ENCODE measurements around the gene ELOB.

DNA sequence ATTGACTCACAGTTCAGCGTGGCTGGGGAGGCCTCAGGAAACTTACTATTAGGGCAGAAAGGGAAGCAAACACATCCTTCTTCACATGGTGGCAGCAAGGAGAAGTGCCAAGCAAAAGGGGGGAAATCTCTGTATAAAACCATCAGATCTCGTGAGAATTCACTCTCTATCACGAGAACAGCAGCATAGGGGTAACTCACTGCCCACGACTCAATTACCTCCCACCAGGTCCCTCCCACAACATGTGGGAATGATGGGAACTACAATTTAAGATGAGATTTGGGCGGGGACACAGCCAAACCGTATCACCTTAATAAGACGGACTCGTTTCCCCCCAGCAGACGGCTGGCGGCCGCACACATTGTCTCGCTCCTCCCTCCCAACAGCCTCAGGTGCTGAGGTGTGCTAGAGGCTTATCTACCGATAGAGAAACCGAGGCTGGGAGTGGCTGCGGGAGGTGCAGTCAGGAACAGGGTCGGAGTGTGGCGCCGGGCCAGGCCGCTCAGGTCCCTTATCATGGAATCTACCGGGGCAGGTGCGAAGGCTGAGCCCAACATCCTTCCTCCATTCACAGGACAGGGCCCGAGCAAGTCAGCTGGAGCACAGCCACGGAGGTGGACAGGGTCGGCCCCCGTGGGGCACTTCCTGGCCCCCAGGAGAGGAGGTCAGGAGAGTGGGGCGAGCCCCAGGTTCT is 48.1 kb upstream of the ELOB start:
- TF ChIP-seq, protein P1, sequence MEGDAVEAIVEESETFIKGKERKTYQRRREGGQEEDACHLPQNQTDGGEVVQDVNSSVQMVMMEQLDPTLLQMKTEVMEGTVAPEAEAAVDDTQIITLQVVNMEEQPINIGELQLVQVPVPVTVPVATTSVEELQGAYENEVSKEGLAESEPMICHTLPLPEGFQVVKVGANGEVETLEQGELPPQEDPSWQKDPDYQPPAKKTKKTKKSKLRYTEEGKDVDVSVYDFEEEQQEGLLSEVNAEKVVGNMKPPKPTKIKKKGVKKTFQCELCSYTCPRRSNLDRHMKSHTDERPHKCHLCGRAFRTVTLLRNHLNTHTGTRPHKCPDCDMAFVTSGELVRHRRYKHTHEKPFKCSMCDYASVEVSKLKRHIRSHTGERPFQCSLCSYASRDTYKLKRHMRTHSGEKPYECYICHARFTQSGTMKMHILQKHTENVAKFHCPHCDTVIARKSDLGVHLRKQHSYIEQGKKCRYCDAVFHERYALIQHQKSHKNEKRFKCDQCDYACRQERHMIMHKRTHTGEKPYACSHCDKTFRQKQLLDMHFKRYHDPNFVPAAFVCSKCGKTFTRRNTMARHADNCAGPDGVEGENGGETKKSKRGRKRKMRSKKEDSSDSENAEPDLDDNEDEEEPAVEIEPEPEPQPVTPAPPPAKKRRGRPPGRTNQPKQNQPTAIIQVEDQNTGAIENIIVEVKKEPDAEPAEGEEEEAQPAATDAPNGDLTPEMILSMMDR (IDR thresholded peaks at IDR 0.05; ENCODE audit: borderline replicate concordance, extremely low read depth, low read length, poor library complexity, severe bottlenecking) = no peak
- TF ChIP-seq EZH2 (IDR thresholded peaks at IDR 0.05; ENCODE audit: borderline replicate concordance, low read depth, low read length, severe bottlenecking) = no peak

All from DND-41 (cell line).